GM11168 (cell line): ENCODE data around the gene IRF5.
"Not testable (repeated sequence)": the region's sequence is repeated elsewhere in the genome, so short reads cannot be mapped to it uniquely, and the experiment has no call there.

Source experiments
- in situ Hi-C: fragments of 300-500 bp; cut with MboI; formaldehyde crosslinking; loops from one replicate; pipeline ENCODE4 v1.12.0; 2022; ENCODE audit warnings: low sequenced_read_pairs; ENCODE audit not compliant: unreplicated experiment

IRF5 gene

DNA sequence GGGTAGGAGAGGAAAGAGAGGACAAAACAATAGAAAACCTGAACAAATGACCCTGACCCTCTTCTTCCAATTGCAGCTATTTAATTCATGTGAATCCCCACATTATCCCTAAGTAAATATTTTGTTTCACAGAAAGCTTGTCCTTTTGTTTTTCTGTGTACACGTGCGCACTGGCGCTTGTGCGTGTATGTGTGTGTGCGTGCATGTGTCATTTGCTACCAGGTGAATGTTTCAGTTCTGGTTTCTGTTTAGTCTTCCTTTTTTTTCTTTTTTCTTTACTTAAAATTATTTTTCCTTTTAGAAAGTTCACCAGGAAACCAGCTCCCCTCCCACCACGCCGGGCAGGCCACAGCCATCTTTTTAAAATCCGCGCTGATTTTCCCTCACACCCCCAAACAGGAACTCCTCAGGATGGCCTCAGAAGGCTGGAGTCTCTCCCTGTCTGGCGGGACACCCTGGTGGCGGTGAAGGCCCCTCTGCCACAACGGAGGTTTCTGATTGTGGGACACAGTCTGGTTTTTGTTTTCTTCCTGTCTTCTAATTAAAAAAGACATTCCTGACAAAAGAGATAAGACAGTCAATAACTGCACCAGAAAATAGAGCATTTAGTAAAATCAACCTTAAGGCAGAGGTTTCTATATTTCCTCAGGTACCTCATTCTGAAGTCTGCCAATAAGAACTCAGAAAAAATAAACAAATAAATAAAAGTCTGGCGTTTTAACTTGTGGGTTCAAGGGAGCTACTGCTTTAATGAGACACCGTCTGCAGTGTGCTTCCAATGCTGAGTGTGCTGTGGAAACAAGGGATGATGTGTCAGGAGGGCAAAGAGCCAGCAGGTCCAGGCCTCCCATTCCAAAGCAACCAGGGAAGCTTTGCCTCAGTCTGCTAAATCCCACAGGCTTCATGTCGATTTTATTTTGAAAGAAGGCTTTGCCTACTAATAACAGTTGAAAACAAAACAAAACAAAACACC is 17.4 kb downstream of the IRF5 start:
- in situ Hi-C loops, result no loop called here

DNA sequence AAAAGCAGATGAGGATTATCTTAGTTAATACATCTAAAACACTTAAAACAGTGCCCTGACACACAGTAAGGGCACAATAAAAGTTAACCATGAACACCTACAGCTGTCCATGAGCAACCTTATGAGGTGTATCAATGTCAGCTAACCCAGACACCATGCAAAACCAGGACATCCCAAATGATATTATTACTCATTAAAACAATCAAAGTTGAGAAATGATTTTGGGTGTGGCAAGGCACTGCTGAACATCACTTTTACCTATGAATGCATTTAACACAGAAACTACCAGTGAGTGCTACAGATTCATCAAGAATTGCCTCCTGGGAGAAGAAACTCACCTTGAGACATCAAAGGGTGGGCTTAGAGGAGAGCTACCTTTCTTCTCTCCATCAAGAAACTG is 18.3 kb downstream of the IRF5 start:
- in situ Hi-C loops, result no loop called here

DNA sequence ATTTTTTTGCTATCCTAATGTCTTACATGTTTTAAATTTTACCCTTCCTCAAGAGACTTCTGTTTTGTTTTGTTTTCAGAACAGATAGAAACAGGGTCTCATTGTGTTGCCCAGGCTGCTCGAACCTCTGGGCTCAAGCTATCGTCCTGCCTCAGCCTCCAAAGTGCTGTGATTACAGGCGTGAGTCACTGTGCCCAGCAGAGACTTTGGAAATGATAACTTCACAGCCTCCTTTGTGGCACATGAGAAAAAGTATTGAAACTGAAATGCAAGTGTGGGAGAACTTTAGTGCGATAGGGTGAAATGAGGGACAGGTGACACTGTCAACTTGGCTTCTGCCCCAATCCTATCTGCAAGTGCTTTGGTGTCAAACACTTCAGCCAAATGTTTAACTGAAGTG is 21.6 kb downstream of the IRF5 start:
- in situ Hi-C loops, result no loop called here

DNA sequence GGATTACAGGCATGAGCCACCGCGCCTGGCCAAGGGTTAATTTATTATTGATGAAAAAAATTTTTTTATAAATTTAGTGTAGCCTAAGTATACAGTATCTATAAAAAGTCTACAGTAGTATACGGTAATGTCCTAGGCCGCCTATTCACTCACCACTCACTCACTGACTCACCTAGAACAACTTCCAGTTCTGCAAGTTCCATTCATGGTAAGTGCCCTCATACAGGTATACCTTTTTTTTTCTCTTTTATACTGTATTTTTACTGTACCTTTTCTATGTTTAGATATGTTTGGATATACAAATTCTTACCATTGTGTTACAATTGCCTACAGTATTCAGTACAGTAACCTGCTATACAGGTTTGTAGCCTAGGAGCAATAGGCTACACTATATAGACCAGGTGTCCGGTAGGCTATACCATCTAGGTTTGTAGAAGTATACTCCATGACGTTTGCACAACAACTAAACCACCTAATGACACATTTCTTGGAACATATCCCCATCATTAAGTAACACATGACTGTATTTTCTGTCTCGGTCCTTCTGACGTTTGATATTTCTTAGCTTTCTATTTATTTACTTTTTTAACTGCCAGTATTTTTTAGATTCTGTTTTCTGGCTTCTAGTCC is 23.4 kb downstream of the IRF5 start:
- in situ Hi-C loops, result no loop called here

DNA sequence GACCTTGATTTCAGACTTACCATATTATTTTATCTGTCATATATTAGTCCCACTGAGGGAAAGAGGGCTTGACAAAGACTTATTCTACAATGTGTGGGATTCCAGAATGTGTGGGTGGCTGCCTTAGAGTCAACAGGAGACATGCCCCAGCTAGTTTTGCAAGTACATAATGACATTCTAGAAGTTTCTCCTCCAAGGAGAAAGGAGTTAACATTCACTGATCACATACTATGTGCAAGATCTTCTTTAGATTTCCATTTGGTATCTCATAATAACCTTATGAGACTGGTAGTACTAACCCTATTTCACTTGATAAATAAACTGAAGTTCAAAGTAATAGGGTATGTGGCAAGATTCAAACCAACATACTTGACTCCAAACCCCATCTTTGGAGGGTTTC is 25.2 kb downstream of the IRF5 start:
- in situ Hi-C loops, result no loop called here

DNA sequence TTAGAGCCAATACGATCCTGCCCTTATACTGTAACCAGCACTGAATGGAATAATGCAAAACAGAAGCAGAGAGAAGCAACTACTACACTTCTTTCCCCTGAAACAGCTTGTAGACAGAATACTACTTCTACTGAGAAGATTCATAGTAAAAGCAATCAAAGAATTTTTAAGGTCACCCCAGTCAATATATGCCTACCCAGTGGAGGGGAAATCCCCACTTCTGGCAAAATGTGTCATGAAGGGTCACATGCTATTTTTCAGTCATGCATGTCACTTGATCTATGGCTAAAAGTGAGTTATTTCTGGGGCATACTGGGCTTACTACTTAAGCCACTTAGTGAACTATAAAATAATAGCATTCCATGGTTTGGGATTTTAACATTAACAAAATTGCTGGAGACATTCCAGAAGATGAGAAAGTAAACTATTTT is 25.6 kb downstream of the IRF5 start:
- in situ Hi-C loops, result no loop called here

DNA sequence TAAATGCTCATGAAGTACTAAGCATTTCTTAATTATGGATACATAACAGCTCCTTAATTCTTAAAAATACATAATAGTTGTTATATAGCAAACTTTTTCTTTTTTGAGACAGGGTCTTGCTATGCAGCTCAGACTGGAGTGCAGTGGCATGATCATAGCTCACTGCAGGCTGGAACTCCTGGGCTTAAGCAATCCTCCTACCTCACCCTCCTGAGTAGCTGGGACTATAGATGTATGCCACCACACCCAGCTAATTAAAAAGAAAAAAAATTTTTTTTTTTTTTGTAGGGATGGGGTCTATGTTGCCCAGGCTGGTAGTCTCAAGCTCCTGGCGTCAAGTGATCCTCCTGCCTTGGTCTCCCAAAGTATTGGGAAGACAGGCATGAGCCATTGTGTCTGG is 30.9 kb downstream of the IRF5 start:
- in situ Hi-C loops, result no loop called here

DNA sequence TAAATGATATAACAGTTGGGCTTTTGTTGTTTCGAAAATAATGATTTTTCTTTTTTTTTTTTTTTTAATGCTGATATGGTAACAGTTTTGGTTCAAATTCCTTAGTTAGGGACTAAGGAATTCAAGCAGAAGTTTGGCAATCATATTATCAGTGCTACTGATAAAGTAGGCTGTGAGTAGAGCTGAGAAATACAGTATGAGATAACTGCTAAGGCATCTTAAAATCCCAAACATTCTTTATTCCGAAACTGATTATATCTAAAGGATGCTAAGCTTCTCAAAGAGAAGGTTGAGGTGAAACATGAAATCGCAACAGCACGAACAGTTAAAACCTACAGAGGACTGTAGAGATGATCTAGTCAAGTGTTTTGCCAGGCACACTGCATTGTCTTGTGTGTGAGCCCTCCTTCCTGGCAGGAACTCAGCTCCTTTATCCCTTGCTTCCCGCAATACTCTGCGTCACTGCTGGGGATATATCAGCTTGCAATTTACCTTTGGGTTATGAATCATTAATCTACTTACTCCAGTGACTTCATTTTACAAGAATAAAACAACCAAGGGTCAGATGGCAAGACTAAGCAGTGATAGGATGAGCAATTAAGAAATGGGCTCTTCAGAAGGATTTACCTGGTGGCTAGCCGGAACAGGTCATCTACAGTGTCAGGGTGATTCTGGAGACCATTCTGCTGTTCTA is 36.7 kb downstream of the IRF5 start:
- in situ Hi-C loops, result no loop called here

DNA sequence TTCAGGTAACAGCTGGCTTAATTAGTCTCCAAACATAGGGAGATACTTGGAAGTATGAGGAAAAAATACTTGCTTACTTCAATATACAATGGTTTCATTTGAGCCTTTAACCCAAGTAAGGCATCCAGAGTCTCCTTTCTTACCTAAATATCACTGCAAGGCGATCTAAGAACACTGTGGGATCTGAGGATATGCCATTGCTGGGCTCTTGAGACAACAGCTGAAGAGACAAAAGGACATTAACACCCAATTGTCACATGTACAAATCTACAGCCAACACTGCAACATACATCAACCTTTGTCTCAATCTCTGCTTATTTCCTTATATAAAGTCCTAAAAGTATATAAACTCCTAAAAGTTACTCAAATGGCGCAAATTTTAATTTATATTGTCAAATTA is 44.4 kb downstream of the IRF5 start:
- in situ Hi-C loops, result no loop called here

DNA sequence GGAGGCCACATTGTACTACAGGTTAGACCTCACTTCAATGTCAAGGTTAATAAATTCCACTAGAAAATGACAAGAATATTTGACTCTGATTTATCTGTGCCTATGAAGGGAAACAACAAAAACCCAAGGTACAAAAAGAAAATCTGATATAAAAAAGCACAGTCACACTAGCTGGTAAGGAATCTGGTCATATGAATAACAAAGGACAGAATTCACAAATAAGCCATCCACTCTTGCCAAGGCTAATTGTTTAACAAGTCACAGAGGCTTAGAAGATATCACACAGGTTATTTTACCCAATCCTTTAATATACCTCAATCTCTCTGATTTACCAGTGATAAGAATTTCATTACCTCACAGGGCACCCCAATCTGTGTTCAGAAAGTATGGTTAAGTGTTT is 47.9 kb downstream of the IRF5 start:
- in situ Hi-C loops, result no loop called here

DNA sequence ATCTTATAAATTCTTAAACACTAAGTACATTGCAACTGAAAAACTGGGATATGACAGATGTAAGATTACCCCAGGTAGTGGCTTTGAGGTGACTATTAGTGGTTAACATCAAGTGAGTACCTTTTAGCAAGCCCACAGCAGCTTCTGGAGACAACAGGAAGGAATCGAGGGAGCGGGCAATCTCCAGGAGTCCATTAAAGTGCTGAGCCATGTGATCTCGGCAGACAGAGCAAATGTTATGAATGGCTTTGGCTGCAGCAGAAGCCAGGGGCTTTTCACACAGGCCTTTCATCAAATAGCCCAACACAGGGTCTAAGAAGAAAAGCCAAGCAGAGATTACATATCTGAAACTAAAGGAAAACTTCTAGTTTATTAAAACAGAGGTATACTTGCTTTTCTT is 48.9 kb downstream of the IRF5 start:
- in situ Hi-C loops, result no loop called here

DNA sequence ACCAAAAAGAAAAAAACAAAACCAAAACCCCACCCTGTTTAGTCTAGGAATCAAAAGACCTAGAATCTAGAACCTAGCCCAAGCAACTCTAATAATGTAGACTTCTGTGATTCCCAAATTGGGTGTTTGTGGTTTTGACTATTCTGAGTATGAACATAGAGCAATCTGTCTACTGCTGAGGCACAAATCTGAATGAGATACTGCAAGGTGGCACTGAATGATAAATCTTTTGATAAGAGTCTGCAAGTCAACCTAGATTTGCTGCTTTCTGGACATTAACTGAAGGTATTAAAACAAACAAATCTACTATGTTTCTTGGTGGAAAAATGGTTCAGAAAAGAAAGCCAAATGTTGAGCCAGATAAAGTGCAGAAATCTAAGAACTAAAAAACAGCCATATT is 50.6 kb downstream of the IRF5 start:
- in situ Hi-C loops, result no loop called here

DNA sequence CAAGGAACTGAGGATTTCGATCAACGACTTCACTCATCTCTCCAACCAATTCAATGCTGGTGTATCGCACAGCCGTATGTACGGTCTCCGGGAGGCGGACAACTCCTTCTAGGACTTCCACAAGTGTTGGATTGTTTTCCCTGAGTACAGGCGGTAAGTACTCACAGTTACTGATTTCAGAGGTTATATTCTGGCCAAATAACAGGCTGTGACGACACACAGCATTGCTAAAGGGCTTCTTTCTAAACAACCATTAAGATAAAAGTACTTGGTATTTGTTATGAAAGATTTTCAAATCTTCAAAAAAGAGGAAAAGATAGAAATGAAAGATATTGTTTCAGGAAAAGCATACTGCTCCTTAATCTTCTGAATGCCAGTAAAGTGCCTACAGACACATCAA is 52.2 kb downstream of the IRF5 start:
- in situ Hi-C loops, result no loop called here

DNA sequence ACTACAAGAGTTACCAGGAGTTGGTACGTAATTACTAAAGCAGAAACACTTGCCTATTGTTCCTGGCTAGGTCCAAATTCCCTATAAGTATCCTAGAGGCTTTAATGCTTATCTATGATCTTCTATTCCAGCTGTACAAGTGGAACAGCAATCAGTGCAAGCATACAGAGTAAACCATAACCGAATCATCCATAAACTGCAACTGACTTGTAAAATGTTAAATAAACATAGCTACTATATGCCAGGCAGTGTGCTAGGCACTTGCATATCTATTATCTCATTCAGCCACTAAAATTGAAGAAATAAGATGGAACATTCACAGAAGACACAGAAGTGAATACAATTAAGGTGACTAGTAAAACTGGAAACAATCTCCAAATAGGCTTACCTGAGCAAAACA is 55.7 kb downstream of the IRF5 start:
- in situ Hi-C loops, result no loop called here

DNA sequence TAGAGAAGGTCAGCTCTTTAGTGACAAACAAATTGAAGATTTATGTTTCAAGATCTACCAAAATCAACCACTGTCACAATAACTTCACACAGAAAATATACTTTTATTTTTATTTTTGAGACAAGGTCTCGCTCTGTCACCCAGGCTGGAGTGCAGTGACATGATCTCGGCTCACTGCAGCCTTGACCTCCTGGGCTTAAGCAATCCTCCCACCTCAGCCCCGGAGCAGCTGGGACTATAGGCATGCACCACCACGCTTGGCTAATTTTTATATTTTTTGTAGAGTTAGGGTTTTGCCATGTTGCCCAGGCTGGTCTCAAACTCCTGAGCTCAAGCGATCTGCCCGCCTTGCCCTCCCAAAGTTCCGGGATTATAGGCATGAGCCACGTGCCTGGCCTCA is 56.8 kb downstream of the IRF5 start:
- in situ Hi-C loops, result not testable (repeated sequence)

DNA sequence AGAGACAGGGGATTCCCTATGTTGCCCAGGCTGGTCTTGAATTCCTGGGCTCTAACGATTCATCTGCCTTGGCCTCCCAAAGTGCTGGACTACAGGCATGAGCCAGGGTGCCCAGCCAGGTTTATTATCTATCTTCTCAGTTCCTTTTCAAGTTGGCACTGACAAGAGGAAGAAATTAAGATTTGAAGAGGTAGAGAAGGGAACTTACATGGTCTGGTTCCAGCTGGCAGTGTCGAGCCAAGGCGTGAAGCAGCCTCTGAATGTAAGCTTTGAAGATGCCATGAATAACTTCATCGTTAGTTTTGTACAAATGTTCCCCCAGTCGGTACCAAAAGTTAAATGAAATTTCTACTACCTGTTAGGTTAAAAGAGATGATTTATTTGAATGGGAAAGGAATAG is 59.5 kb downstream of the IRF5 start:
- in situ Hi-C loops, result no loop called here
